HG03469 (cell line): Measurements from ENCODE around the gene CNTN5.
"Not testable (repeated sequence)": the region's sequence is repeated elsewhere in the genome, so short reads cannot be mapped to it uniquely, and the experiment has no call there.

Experiments
- ATAC-seq: cut with Tn5 transposase; IDR thresholded peaks from one replicate; pipeline ENCODE4 v1.9.1; 2021; ENCODE audit warnings: mild to moderate bottlenecking, moderate library complexity, moderate number of reproducible peaks; ENCODE audit not compliant: unreplicated experiment

The CNTN5 gene

GRCh38 chr11:100273066-100273815 is 1252.5 kb downstream of the CNTN5 start:
- ATAC-seq, result no peak

GRCh38 chr11:100274466-100274865 is 1253.7 kb downstream of the CNTN5 start:
- not testable (repeated sequence) for ATAC-seq

GRCh38 chr11:100294748-100295147 is 1274.0 kb downstream of the CNTN5 start:
- no peak for ATAC-seq

GRCh38 chr11:100296051-100296679 is 1275.4 kb downstream of the CNTN5 start:
- no peak for ATAC-seq

GRCh38 chr11:100297516-100297915 is 1276.8 kb downstream of the CNTN5 start:
- no peak for ATAC-seq

GRCh38 chr11:100302824-100303223 is 1282.1 kb downstream of the CNTN5 start:
- ATAC-seq, result no peak

- ATAC-seq, result no peak
Measured at GRCh38 chr11:100303897-100304296, 1283.1 kb downstream of the CNTN5 start.

GRCh38 chr11:100308202-100308601 is 1287.5 kb downstream of the CNTN5 start:
- no peak for ATAC-seq

GRCh38 chr11:100315946-100316345 is 1295.2 kb downstream of the CNTN5 start:
- no peak for ATAC-seq

- ATAC-seq, result no peak
Measured at GRCh38 chr11:100316952-100317351, 1296.2 kb downstream of the CNTN5 start.

- ATAC-seq, result no peak
Measured at GRCh38 chr11:100319691-100320090, 1298.9 kb downstream of the CNTN5 start.

- ATAC-seq, result no peak
Measured at GRCh38 chr11:100328626-100329340, 1308.0 kb downstream of the CNTN5 start.

- no peak for ATAC-seq
Measured at GRCh38 chr11:100329352-100329751, 1308.6 kb downstream of the CNTN5 start.

GRCh38 chr11:100336873-100337272 is 1316.1 kb downstream of the CNTN5 start:
- no peak for ATAC-seq

- no peak for ATAC-seq
Measured at GRCh38 chr11:100338144-100338840, 1317.5 kb downstream of the CNTN5 start.

- no peak for ATAC-seq
Measured at GRCh38 chr11:100340466-100341319, 1319.9 kb downstream of the CNTN5 start.

- ATAC-seq, result no peak
Measured at GRCh38 chr11:100353083-100353482, 1332.3 kb downstream of the CNTN5 start.

GRCh38 chr11:100354736-100355135 is 1334.0 kb downstream of the CNTN5 start:
- no peak for ATAC-seq

- ATAC-seq, result no peak
Measured at GRCh38 chr11:100356035-100356434, 1335.3 kb downstream of the CNTN5 start.

GRCh38 chr11:100359281-100359680 is 1338.5 kb downstream of the CNTN5 start:
- ATAC-seq, result no peak
